ENCODE measurements around the gene UQCRC1.

DNA sequence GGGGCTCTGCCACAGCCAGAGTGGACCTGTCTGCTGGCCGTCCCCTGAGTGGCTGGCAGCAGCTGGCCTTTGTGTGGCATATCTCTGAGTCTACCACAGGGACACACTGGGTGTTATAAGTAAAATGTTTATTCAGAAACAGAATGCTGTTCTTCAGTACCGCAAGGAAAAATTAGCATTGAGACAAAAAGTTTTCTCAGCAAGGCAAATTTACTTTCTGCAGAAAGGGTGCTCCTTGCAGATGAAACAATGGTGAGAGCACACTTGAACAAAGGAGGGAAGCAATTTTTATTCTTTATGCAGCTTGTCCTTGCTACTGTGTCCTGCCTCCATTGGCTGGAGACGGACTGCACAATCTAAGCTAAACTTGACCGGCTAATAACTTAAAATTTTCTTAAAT lies 8.1 kb upstream of the UQCRC1 start:
- TF ChIP-seq CTCF (IDR thresholded peaks at IDR 0.05) (no peak), USF2 (CRISPR knock-in tag; IDR thresholded peaks at IDR 0.05) (no peak)

Data from WTC11 (cell line).